ENCODE data around the gene PLAAT3. TPM values are rescaled to one million over a fixed set of nuclear protein-coding genes. Genes with fewer than 3 reads are reported as not detected.

The PLAAT3 gene
- total and polyA plus RNA-seq, 2 of the 8 experiments (the other 6 are each of a cell fraction or from before 2014, with no cell fraction given) = 109 to 190 TPM

DNA sequence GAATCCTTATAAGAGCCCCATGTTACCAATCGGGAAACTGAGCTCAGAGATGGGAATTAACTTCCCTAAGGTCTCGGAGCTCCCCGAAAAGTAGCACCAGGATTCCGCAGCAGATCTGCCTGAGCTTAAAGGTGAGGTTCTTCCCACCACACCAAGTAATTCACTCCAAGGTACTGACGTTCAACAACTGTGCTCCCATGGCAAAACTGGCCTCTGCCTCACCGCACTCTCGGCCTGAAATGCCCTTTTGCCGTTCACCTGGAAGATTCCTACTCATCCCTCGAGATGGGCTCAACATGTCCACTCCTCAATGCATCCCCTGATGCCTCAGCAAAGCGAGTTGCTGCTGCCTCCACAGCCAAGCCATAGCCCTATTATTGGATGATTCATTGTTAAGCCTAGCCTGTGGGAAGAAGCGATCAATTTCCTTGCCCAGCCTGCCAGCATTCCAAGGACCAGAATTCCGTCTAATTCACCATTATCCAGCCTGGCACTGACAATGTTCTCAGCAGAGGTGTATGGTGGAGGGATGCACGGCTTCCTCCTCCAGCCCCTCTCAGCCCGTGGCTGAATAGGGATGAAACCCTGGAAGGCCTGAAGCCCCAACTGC lies 4.2 kb downstream of the PLAAT3 start:
- Histone ChIP-seq H2AK5ac (ENCODE audit: low read depth, low read length) (peak overlapping the region; percentile 84; the same call in 1 of the 2 replicates), H4K5ac (ENCODE audit: insufficient read length, low read depth, low read length) (no peak overlapping the region), H3K27ac (ENCODE audit: low read depth, low read length) (no peak overlapping the region), H2BK15ac (ENCODE audit: low read length) (peak overlapping the region; percentile 97), H3K9me3 (ENCODE audit: insufficient read depth in 2 of 2, low read depth in 1 of 2, low read length in 1 of 2) (no peaks in the 10 kb centered on the region), H4K20me1 (replicated peaks in 1 of 2; ENCODE audit: control insufficient read depth in 1 of 2, insufficient read depth in 2 of 2, low read length in 2 of 2) (no peaks in the 10 kb centered on the region), H2BK12ac (ENCODE audit: low read depth, low read length) (peak overlapping the region; percentile 55), H3K23me2 (ENCODE audit: low read depth, low read length) (peaks cover 7% of the 10 kb centered on the region; the same call in 1 of the 2 replicates), H3K23ac (ENCODE audit: insufficient read length) (no peak overlapping the region), H3K4me2 (ENCODE audit: insufficient read depth in 1 of 2, low read depth in 2 of 2, low read length in 2 of 2) (peak overlapping the region; percentile 57 to 64; a peak in 3 of 4 replicates), H3K4me1 (replicated peaks in 1 of 4; ENCODE audit: control insufficient read depth in 3 of 4, insufficient read depth in 4 of 4, low read length in 3 of 4) (peaks cover 12 to 31% (median 15%) of the 10 kb centered on the region in 4 experiments), H4K8ac (ENCODE audit: extremely low read depth, insufficient read depth, low read length) (no peak overlapping the region), H3K27me3 (replicated peaks in 1 of 4; ENCODE audit: control insufficient read depth in 3 of 4, extremely low read depth in 1 of 4, insufficient read depth in 3 of 4, low read length in 3 of 4) (no peaks in the 10 kb centered on the region), H4K91ac (replicated peaks; ENCODE audit: insufficient read length, low read length) (peak overlapping the region; percentile 22), H3K4me3 (ENCODE audit: extremely low read depth in 1 of 4, insufficient read depth in 2 of 4, low read depth in 3 of 4, low read length in 4 of 4) (peak overlapping the region in 1 of 4 experiments; percentile 39; a peak in 2 of 8 replicates), H2BK5ac (ENCODE audit: low read depth, low read length) (peak overlapping the region; percentile 89; the same call in 1 of the 2 replicates), H3K56ac (replicated peaks; ENCODE audit: insufficient read length, low read depth, low read length) (no peak overlapping the region), H3K79me1 (ENCODE audit: low read depth, low read length) (peaks cover 16% of the 10 kb centered on the region; the same call in 1 of the 2 replicates), H3K36me3 (ENCODE audit: control insufficient read depth in 2 of 4, insufficient read depth in 4 of 4, low read length in 3 of 4) (no peaks in the 10 kb centered on the region), H2BK120ac (replicated peaks; ENCODE audit: low read depth, low read length) (peak overlapping the region; percentile 39), H3K4ac (replicated peaks; ENCODE audit: insufficient read length, low read depth, low read length) (peak overlapping the region; percentile 7), H2BK20ac (ENCODE audit: low read length) (peak overlapping the region; percentile 100; the same call in 1 of the 2 replicates), H3K18ac (ENCODE audit: extremely low read depth, low read length) (peak overlapping the region; percentile 84), H2AFZ (ENCODE audit: low read length) (no peak overlapping the region), H3K79me2 (ENCODE audit: control insufficient read depth in 1 of 2, insufficient read depth in 2 of 2, low read length in 2 of 2) (peaks cover 12 to 71% of the 10 kb centered on the region in 2 experiments), H3K14ac (ENCODE audit: insufficient read length) (no peak overlapping the region), H3K9ac (replicated peaks in 1 of 4; ENCODE audit: extremely low read depth in 1 of 4, low read depth in 3 of 4, low read length in 3 of 4) (peak overlapping the region in 1 of 4 experiments; percentile 14; a peak in 2 of 7 replicates)
- 81% methylated on average over 14 of the region's 14 CpGs; no CpG with 5 or more reads in 1 of the 2 experiments for WGBS, 2 experiments (ENCODE audit: extremely low coverage in 1 of 2, insufficient coverage in 1 of 2, insufficient read length in 1 of 2, insufficient replicate concordance in 2 of 2, low coverage in 1 of 2, low lambda C conversion rate in 2 of 2, missing lambda C conversion rate in 1 of 2)
- ChIA-PET POLR2A (ENCODE audit: partially characterized antibody) (interaction anchor here (0.9 to 1.7 kb wide), 4 partner anchors 9 to 158 kb away, joined by 3 to 5 read pairs (median 3); partner anchors contain the start of gene PLAAT5), CTCF (ENCODE audit: partially characterized antibody) (interaction anchor here (0.6 to 1.5 kb wide), 4 partner anchors 10 to 130 kb away, joined by 3 to 7 read pairs (median 4); no protein-coding TSS in a partner anchor)
- no peak for FAIRE-seq
- no peak for DNase-seq (ENCODE audit: low read depth in 1 of 2, low spot score in 2 of 2)
- TF ChIP-seq CBX5 (IDR thresholded peaks at IDR 0.05; ENCODE audit: low read depth, low read length) (no peak), POLR2AphosphoS5 (IDR thresholded peaks at IDR 0.05; ENCODE audit: low read depth, low read length) (no peak), RAD21 (IDR thresholded peaks at IDR 0.05 in 1 of 2, conservative IDR thresholded peaks at IDR 0.05 in 1 of 2; ENCODE audit: low read depth in 2 of 2, low read length in 2 of 2) (no peak), ATF3 (IDR thresholded peaks at IDR 0.05; ENCODE audit: insufficient read depth, low read depth, low read length) (no peak), KDM1A (IDR thresholded peaks at IDR 0.05; ENCODE audit: borderline replicate concordance, low read length) (no peak), KDM5A (IDR thresholded peaks at IDR 0.05; ENCODE audit: low read length) (no peak), JUN (IDR thresholded peaks at IDR 0.05; ENCODE audit: low read depth, low read length) (no peak)
- TF ChIP-seq, protein P1, sequence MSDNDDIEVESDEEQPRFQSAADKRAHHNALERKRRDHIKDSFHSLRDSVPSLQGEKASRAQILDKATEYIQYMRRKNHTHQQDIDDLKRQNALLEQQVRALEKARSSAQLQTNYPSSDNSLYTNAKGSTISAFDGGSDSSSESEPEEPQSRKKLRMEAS (IDR thresholded peaks at IDR 0.05) = no peak
